Naive thymus-derived CD4-positive, alpha-beta T cell (primary cell): ENCODE results near the gene C1QTNF3. TPM values are rescaled to one million over a fixed set of nuclear protein-coding genes. Genes with fewer than 3 reads are reported as not detected.
"Not testable (repeated sequence)": the region's sequence is repeated elsewhere in the genome, so short reads cannot be mapped to it uniquely, and the experiment has no call there.

Experiments used
- ATAC-seq: fragments of 150-1000 bp; cut with Tn5 transposase; 2 replicates; pipeline ENCODE4 v1.10.0; 2021; ENCODE audit warnings: mild to moderate bottlenecking, moderate library complexity
- CTCF ChIA-PET: fragments of 350-600 bp; sonication (Branson Sonifier 250); formaldehyde crosslinking; loops from one replicate; lab custom pipeline; 2021; ENCODE audit warnings: antibody characterized with exemption; lab: Charles Lee
- POLR2A ChIA-PET: fragments of 350-600 bp; sonication (Branson Sonifier 250); formaldehyde crosslinking; loops from one replicate; lab custom pipeline; 2021; ENCODE audit warnings: antibody characterized with exemption, inconsistent platforms; lab: Charles Lee
- DNase-seq, 9 donors: peaks; one replicate each; pipeline versions ENCODE4 v3.0.0 to v3.0.0-alpha.2; 2020 to 2022; ENCODE audit warnings: mixed read lengths in 1 of 9
- H3K27ac ChIP-seq: one replicate; pipeline ENCODE4 v1.7.0; 2013; ENCODE audit warnings: mild to moderate bottlenecking, low read depth, low read length, moderate library complexity
- H3K27me3 ChIP-seq, 2 donors: one replicate each; pipeline ENCODE4 v1.7.0; 2013; ENCODE audit warnings: low read length in 2 of 2, mild to moderate bottlenecking in 2 of 2, moderate library complexity in 2 of 2; ENCODE audit not compliant: control insufficient read depth in 2 of 2, insufficient read depth in 2 of 2
- H3K36me3 ChIP-seq, 3 experiments: 1 replicate in 2 of 3; 2 replicates in 1 of 3; pipeline ENCODE4 v1.7.0; 2013; ENCODE audit warnings: low read length in 3 of 3, mild to moderate bottlenecking in 3 of 3, moderate library complexity in 1 of 3; ENCODE audit not compliant: insufficient read depth in 3 of 3, control insufficient read depth in 2 of 3
- H3K4me1 ChIP-seq, 2 donors: one replicate each; pipeline ENCODE4 v1.7.0; 2013; ENCODE audit warnings: low read length in 2 of 2, mild to moderate bottlenecking in 2 of 2, moderate library complexity in 1 of 2; ENCODE audit not compliant: control insufficient read depth in 2 of 2, insufficient read depth in 2 of 2
- H3K4me3 ChIP-seq: 2 replicates; pipeline ENCODE4 v1.7.0; 2013; ENCODE audit warnings: mild to moderate bottlenecking, low read length
- H3K9me3 ChIP-seq, 3 experiments: 1 replicate in 2 of 3; 2 replicates in 1 of 3; pipeline ENCODE4 v1.7.0; 2013; ENCODE audit warnings: low read length in 3 of 3; ENCODE audit not compliant: control insufficient read depth in 2 of 3
- H3K27ac Mint-ChIP-seq, 9 donors: one replicate each; pipeline ENCODE4 v1.8.0; 2020 to 2022; ENCODE audit warnings: mixed read lengths in 9 of 9, mild to moderate bottlenecking in 8 of 9, moderate library complexity in 5 of 9, inconsistent platforms in 2 of 9
- H3K27me3 Mint-ChIP-seq, 5 donors: one replicate each; pipeline ENCODE4 v1.8.0; 2021 to 2022; ENCODE audit warnings: mixed read lengths in 5 of 5, mild to moderate bottlenecking in 1 of 5
- H3K36me3 Mint-ChIP-seq, 5 donors: one replicate each; pipeline ENCODE4 v1.8.0; 2020 to 2022; ENCODE audit warnings: mixed read lengths in 5 of 5, mild to moderate bottlenecking in 3 of 5, inconsistent platforms in 1 of 5
- H3K4me1 Mint-ChIP-seq, 7 donors: one replicate each; pipeline ENCODE4 v1.8.0; 2020 to 2022; ENCODE audit warnings: mixed read lengths in 7 of 7, mild to moderate bottlenecking in 3 of 7, inconsistent platforms in 1 of 7
- H3K4me3 Mint-ChIP-seq, 10 donors: one replicate each; pipeline ENCODE4 v1.8.0; 2020 to 2022; ENCODE audit warnings: mild to moderate bottlenecking in 10 of 10, mixed read lengths in 10 of 10, moderate library complexity in 6 of 10, inconsistent platforms in 2 of 10
- H3K9me3 Mint-ChIP-seq, 11 donors: one replicate each; pipeline ENCODE4 v1.8.0; 2020 to 2022; ENCODE audit warnings: mixed read lengths in 11 of 11, mild to moderate bottlenecking in 4 of 11, inconsistent platforms in 1 of 11, moderate library complexity in 1 of 11
- intact Hi-C, 2 donors: fragments of 100-400 bp; cut with micrococcal nuclease; formaldehyde crosslinking; loops; one replicate each; pipeline ENCODE4 v1.15.1; 2023
- polyA plus RNA-seq, 2 donors: library from polyadenylated mRNA; unstranded; fragments of 300-500 nt; fragmentation: Illumina TruSeq; gene quantifications; one replicate each; pipeline ENCODE4 v1.2.3, GENCODE V29; 2021
- total RNA-seq, 6 experiments: library from RNA in 5 of 6; stranded (reverse) in 5 of 6; gene quantifications; 1 replicate in 5 of 6; 2 replicates in 1 of 6; pipeline ENCODE4 v1.2.3 and lab custom pipeline; 2021 to 2026

C1QTNF3 gene
- total and polyA plus RNA-seq, 7 experiments from 2014 or later: 0.32 to 8.8 (median 5.8) TPM

GRCh38 chr5:34013547-34013946 lies 29.5 kb downstream of the C1QTNF3 start:
- Histone ChIP-seq H3K27me3 (no peaks in the 10 kb centered on the region), H3K9me3 (no peaks in the 10 kb centered on the region), H3K4me1 (peaks cover 0 to 7% of the 10 kb centered on the region in 2 donors), H3K36me3 (no peaks in the 10 kb centered on the region), H3K4me3 (no peak overlapping the region), H3K27ac (no peak overlapping the region)
- H3K36me3 Mint-ChIP-seq: peaks cover 0 to 16% (median 4%) of the 10 kb centered on the region in 5 donors
- CTCF ChIA-PET: interaction anchor here (1.3 kb wide), 1 partner anchor 18 kb away, joined by 4 read pairs; no protein-coding TSS in a partner anchor
- H3K27me3 Mint-ChIP-seq: no peaks in the 10 kb centered on the region
- H3K4me1 Mint-ChIP-seq: peaks cover 10 to 12% (median 11%) of the 10 kb centered on the region in 7 donors
- no peak overlapping the region for H3K27ac Mint-ChIP-seq
- no peak overlapping the region for H3K4me3 Mint-ChIP-seq
- DNase-seq (no peak), ATAC-seq (no peak)
- intact Hi-C loops: no loop called here
- peaks cover 0 to 5% (median 0%) of the 10 kb centered on the region in 11 donors for H3K9me3 Mint-ChIP-seq
- POLR2A ChIA-PET: no interaction called here

- peaks cover 0 to 5% (median 0%) of the 10 kb centered on the region in 11 donors for H3K9me3 Mint-ChIP-seq
- H3K4me1 Mint-ChIP-seq: peaks cover 13 to 16% (median 15%) of the 10 kb centered on the region in 7 donors
- intact Hi-C loops: no loop called here
- no peaks in the 10 kb centered on the region for H3K9me3 ChIP-seq
- H3K36me3 ChIP-seq: no peaks in the 10 kb centered on the region
- no peak for ATAC-seq
- H3K27ac ChIP-seq: no peak overlapping the region
- no peaks in the 10 kb centered on the region for H3K27me3 ChIP-seq
- no peak for DNase-seq
- H3K27me3 Mint-ChIP-seq: no peaks in the 10 kb centered on the region
- ChIA-PET POLR2A (no interaction called here), CTCF (interaction anchor here (1.3 kb wide), 1 partner anchor 17 kb away, joined by 4 read pairs; no protein-coding TSS in a partner anchor)
- no peak overlapping the region for H3K27ac Mint-ChIP-seq
- H3K36me3 Mint-ChIP-seq: peaks cover 0 to 13% (median 4%) of the 10 kb centered on the region in 5 donors
- H3K4me1 ChIP-seq: peaks cover 0 to 8% of the 10 kb centered on the region in 2 donors
- no peak overlapping the region for H3K4me3 Mint-ChIP-seq
- H3K4me3 ChIP-seq: no peak overlapping the region
Observed at GRCh38 chr5:34012791-34013190, 30.2 kb downstream of the C1QTNF3 start.

- intact Hi-C loops: no loop called here
- Histone ChIP-seq H3K36me3 (no peaks in the 10 kb centered on the region), H3K9me3 (no peaks in the 10 kb centered on the region), H3K27ac (no peak overlapping the region), H3K27me3 (no peaks in the 10 kb centered on the region), H3K4me1 (peaks cover 9 to 18% of the 10 kb centered on the region in 2 donors), H3K4me3 (no peak overlapping the region)
- peaks cover 21 to 25% (median 24%) of the 10 kb centered on the region in 7 donors for H3K4me1 Mint-ChIP-seq
- peaks cover 0 to 6% (median 0%) of the 10 kb centered on the region in 5 donors for H3K36me3 Mint-ChIP-seq
- ATAC-seq (no peak), DNase-seq (no peak)
- H3K9me3 Mint-ChIP-seq: peaks cover 0 to 5% (median 0%) of the 10 kb centered on the region in 11 donors
- ChIA-PET CTCF (interaction anchor here (1.6 kb wide), 1 partner anchor 14 kb away, joined by 6 read pairs; no protein-coding TSS in a partner anchor), POLR2A (no interaction called here)
- no peak overlapping the region for H3K4me3 Mint-ChIP-seq
- H3K27me3 Mint-ChIP-seq: no peaks in the 10 kb centered on the region
- no peak overlapping the region for H3K27ac Mint-ChIP-seq
Observed at GRCh38 chr5:34011536-34011935, 31.5 kb downstream of the C1QTNF3 start.

- ATAC-seq, POLR2A ChIA-PET, H3K27me3 ChIP-seq: not testable (repeated sequence)
Observed at GRCh38 chr5:34010146-34010545, 32.9 kb downstream of the C1QTNF3 start.

GRCh38 chr5:34009610-34010009 lies 33.4 kb downstream of the C1QTNF3 start:
- no peaks in the 10 kb centered on the region for H3K27me3 ChIP-seq
- H3K4me1 ChIP-seq: peaks cover 9 to 18% of the 10 kb centered on the region in 2 donors
- no peak overlapping the region for H3K4me3 ChIP-seq
- H3K27ac ChIP-seq: no peak overlapping the region
- peaks cover 0 to under 1% (median 0%) of the 10 kb centered on the region in 3 experiments for H3K36me3 ChIP-seq
- Mint-ChIP-seq H3K27ac (peak overlapping the region in 4 of 9 donors; percentile 87 to 97 (median 96)), H3K36me3 (peaks cover 0 to 6% (median 0%) of the 10 kb centered on the region in 5 donors), H3K9me3 (peaks cover 0 to 5% (median 0%) of the 10 kb centered on the region in 11 donors), H3K4me1 (peaks cover 23 to 32% (median 29%) of the 10 kb centered on the region in 7 donors), H3K27me3 (no peaks in the 10 kb centered on the region), H3K4me3 (peak overlapping the region in 4 of 10 donors; percentile 44 to 97 (median 86))
- intact Hi-C loops: loop anchor here (2.0 to 10.0 kb wide), 8 partner anchors 13 to 1835 kb away; partner anchors contain the start of genes MTMR12 (in 2 of the 2), BRIX1 (in 1 of the 2), GOLPH3 (in 1 of the 2) and RAD1 (in 1 of the 2)
- ATAC-seq: no peak
- no peak for DNase-seq
- H3K9me3 ChIP-seq: no peaks in the 10 kb centered on the region
- ChIA-PET CTCF (no interaction called here), POLR2A (interaction anchor here (1.6 kb wide), 1 partner anchor 11 kb away, joined by 6 read pairs; no protein-coding TSS in a partner anchor)

More at GRCh38 chr5:34010146-34010545, 32.9 kb downstream of the C1QTNF3 start:
- H3K4me3 ChIP-seq, H3K9me3 Mint-ChIP-seq, H3K4me3 Mint-ChIP-seq, H3K36me3 ChIP-seq, CTCF ChIA-PET, intact Hi-C loops, H3K36me3 Mint-ChIP-seq, DNase-seq, H3K27me3 Mint-ChIP-seq, H3K9me3 ChIP-seq, H3K27ac ChIP-seq: not testable (repeated sequence)
- H3K4me1 Mint-ChIP-seq: peaks cover 23 to 32% (median 29%) of the 10 kb centered on the region in 7 donors
- H3K4me1 ChIP-seq: peaks cover 9 to 18% of the 10 kb centered on the region in 2 donors
- H3K27ac Mint-ChIP-seq: peak overlapping the region in 1 of 9 donors; percentile 25

GRCh38 chr5:34008802-34009201 lies 34.2 kb downstream of the C1QTNF3 start:
- Mint-ChIP-seq H3K9me3 (peaks cover 0 to 5% (median 0%) of the 10 kb centered on the region in 11 donors), H3K4me1 (peaks cover 23 to 32% (median 29%) of the 10 kb centered on the region in 7 donors), H3K36me3 (peaks cover 2 to 11% (median 6%) of the 10 kb centered on the region in 5 donors), H3K27me3 (no peaks in the 10 kb centered on the region), H3K27ac (peak overlapping the region; percentile 87 to 97 (median 96)), H3K4me3 (peak overlapping the region; percentile 79 to 98 (median 94))
- ATAC-seq (no peak), DNase-seq (no peak)
- H3K36me3 ChIP-seq: peaks cover 0 to 8% (median 0%) of the 10 kb centered on the region in 3 experiments
- POLR2A ChIA-PET: interaction anchor here (0.5 to 2.3 kb wide), 8 partner anchors 12 to 921 kb away, joined by 3 to 10 read pairs (median 7); partner anchors contain the start of genes BRIX1, DNAJC21, RAD1 and TARS1
- H3K27ac ChIP-seq: peak overlapping the region; percentile 83
- H3K27me3 ChIP-seq: no peaks in the 10 kb centered on the region
- intact Hi-C loops: loop anchor here (1.0 to 10.0 kb wide), 14 partner anchors 12 to 1834 kb away; partner anchors contain the start of genes BRIX1 (in 2 of the 2), MTMR12 (in 2 of the 2), RAD1 (in 2 of the 2) and TTC23L (in 2 of the 2)
- peak overlapping the region; percentile 85 for H3K4me3 ChIP-seq
- no peaks in the 10 kb centered on the region for H3K9me3 ChIP-seq
- CTCF ChIA-PET: interaction anchor here (1.8 kb wide), 1 partner anchor 11 kb away, joined by 9 read pairs; no protein-coding TSS in a partner anchor
- peaks cover 9 to 18% of the 10 kb centered on the region in 2 donors for H3K4me1 ChIP-seq
